ENCODE results near the gene PKIB.

PKIB gene

DNA sequence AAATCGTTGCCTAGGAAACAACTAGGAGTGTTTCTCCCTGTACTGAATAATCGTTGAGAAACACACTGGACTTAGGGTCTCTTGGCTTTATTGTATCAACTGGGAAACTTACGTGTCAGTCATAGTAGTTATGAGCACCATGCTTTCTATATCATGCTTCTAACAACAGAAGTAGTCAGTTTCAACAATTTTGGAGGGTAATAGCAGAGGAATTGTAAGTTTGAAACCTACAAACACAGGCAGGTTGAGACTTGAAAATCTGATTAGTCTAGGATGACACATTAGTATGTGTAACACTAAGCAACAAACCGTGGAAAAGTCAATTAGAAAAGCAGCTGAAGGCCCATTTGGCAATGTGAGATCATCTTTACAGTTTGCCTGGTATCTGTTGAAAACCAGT is 125.4 kb downstream of the PKIB start:
- in situ Hi-C loops (cut with MboI; ENCODE audit: low sequenced_read_pairs), result loop anchor here (25.0 kb wide), 2 partner anchors 102 to 577 kb away; no protein-coding TSS in a partner anchor

DNA sequence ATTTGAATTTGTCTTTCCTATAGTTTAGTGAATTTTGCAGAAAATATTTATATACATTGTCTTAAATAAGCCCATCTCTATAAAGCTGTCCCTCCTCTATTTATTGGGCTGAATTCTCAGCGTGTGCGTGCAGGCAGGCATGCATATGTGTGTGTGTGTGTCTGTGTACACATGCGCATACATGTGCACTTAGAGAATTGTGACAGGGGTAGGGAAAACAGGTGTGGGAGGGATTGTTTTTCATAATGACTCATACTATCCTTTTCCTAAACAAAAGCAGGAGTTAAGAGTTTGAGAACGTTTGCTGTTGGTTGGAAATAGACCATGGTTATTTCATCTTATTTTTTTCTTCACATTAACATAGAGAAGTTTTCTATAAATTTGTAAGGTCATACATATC is 126.0 kb downstream of the PKIB start:
- in situ Hi-C loops (cut with MboI; ENCODE audit: low sequenced_read_pairs), result loop anchor here (25.0 kb wide), 2 partner anchors 101 to 576 kb away; no protein-coding TSS in a partner anchor

DNA sequence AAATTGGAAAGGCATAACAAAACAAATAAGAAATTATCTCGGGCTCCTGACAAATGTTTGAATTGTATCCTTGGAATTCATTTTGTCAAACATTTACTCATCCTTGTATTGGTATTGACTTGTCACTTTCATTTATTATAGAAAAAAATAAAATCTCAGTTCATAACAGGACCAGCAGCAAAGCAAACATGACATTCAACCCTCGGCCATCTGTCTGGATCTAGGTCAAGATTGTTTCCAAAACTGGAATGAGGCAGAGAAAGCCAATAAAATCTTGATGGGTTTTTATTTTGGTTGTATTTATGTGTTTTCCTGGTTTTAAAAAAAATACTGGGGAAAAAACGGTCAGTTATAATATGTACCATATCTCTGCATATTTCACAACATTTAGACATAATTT is 126.4 kb downstream of the PKIB start:
- in situ Hi-C loops (cut with MboI; ENCODE audit: low sequenced_read_pairs), result loop anchor here (25.0 kb wide), 2 partner anchors 101 to 576 kb away; no protein-coding TSS in a partner anchor

DNA sequence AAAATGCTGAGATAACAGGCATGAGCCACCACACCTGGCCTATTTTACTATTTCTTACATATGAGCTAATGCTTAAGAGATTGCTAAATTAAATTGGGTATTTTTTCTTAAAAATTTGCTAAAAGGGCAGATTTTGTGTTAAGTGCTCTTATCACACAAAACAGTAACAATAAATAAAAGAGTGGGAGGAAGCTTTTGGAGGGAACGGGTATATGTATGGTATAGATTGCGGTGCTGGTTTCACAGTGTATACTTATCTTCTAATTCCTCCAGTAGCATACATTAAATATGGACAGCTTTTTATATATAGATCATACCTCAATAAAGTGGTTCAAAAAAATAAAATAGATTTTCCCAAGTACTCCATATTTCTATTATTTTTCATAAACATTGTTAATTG is 129.9 kb downstream of the PKIB start:
- in situ Hi-C loops (cut with MboI; ENCODE audit: low sequenced_read_pairs), result loop anchor here (25.0 kb wide), 2 partner anchors 97 to 572 kb away; no protein-coding TSS in a partner anchor

DNA sequence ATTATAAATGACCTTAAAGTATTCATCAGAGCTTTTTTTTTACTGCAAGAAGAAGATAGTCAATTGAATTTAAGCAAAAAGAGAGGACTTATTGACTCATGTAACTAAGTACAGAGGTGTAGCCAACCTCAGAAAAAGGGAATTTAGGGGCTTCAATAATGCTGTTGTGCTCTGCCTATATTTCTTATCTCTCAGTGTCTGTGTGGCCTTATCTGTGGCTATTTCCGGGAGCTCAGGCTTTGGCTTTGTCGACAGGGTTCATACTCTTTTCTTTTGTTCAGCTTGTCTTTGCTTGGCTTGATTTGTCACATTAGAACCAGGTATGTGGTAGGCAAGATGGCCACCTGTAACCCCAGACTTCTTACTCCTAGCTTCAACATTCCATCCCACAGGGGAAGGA is 130.7 kb downstream of the PKIB start:
- in situ Hi-C loops (cut with MboI; ENCODE audit: low sequenced_read_pairs), result loop anchor here (25.0 kb wide), 2 partner anchors 96 to 571 kb away; no protein-coding TSS in a partner anchor

DNA sequence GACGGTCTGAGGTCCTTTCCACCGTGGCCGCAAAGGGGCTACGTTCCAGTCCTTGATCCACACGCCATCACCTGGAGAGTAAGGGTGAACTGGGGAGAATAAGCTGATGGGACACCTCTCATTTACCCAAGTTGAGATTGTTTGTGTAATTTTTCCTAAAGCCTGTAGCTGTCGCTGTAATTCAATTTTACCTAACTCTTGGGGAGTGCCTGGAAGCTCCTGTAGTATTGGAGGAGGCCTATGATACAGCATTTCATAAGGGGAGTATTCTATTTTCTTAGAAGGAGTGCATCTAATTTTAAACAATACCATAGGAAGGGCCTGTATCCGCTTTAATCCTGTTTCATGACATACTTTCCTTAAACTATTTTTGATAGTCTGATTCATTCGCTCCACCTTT is 134.0 kb downstream of the PKIB start:
- in situ Hi-C loops (cut with MboI; ENCODE audit: low sequenced_read_pairs), result loop anchor here (25.0 kb wide), 2 partner anchors 93 to 568 kb away; no protein-coding TSS in a partner anchor

DNA sequence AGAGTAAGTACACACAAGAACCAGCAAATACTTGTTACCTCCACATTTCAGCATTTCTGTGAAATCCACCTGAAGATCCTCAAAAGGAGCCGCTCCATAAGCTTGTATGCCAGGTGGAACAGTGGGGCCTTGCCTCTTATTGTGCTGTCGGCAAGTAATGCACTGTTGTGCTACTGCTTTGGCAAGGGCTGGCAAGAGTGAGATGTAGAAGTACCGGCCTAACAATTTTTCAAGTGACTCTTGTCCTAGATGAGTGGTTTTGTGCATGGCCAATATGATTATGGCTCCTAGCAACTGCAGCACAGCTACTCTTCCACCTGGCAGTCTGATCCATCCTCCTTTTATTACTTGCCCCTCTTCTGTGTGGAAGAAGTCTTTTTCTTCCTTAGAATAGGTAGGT is 134.7 kb downstream of the PKIB start:
- in situ Hi-C loops (cut with MboI; ENCODE audit: low sequenced_read_pairs), result loop anchor here (25.0 kb wide), 2 partner anchors 92 to 567 kb away; no protein-coding TSS in a partner anchor

DNA sequence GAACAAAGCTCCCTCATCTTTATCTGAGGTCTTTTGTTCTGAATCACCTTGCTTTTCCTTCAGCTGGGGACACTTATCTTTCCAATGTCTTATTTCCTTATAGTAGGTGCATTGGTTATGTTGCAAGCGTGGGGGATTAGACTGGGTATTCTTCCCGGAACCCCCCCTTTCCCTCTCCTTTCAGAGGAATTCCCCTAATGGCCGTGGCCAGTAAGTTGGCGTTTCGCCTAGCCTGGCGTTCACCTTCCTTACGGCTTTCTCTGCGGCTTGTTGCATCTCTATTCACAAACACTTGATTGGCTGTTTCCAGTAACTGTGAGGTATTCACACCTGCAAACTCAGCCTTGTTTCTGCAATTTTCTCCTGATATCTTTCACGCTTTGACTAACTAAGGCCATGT is 136.5 kb downstream of the PKIB start:
- in situ Hi-C loops (cut with MboI; ENCODE audit: low sequenced_read_pairs), result loop anchor here (25.0 kb wide), 2 partner anchors 91 to 566 kb away; no protein-coding TSS in a partner anchor

DNA sequence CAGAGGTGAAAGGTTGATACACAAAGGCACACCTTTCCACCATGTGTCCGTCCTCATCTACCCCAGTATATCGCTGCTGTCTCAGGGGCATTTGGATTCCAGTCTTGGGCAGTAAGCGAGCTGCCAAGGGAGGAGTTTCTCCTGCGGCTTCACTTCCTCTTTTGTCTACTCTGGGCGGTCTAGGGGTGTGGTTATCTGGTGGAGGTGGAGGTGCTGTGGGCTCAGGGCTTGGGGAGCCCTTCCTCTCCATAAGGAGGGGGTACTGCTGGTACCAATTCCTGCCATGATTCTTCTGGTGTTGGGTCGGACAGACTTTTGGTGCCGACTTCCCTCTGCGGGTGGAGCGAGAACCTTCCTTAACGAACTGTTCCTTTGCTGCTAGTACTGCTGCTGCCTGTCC is 137.4 kb downstream of the PKIB start:
- in situ Hi-C loops (cut with MboI; ENCODE audit: low sequenced_read_pairs), result loop anchor here (25.0 kb wide), 2 partner anchors 90 to 565 kb away; no protein-coding TSS in a partner anchor

DNA sequence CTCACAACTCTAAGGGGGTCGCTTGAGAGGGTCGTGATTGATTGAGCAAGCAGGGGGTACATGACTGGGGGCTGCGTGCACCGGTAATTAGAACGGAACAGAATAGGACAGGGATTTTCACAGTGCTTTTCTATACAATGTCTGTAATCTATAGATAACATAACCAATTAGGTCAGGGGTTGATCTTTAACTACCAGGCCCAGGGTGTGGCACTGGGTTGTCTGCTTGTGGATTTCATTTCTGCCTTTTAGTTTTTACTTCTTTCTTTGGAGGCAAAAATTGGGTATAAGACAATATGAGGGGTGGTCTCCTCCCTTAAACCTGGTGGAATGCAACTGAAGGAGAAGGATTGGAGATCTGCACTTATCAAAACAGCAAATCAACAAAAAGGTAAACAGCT is 138.7 kb downstream of the PKIB start:
- in situ Hi-C loops (cut with MboI; ENCODE audit: low sequenced_read_pairs), result loop anchor here (25.0 kb wide), 2 partner anchors 88 to 563 kb away; no protein-coding TSS in a partner anchor

DNA sequence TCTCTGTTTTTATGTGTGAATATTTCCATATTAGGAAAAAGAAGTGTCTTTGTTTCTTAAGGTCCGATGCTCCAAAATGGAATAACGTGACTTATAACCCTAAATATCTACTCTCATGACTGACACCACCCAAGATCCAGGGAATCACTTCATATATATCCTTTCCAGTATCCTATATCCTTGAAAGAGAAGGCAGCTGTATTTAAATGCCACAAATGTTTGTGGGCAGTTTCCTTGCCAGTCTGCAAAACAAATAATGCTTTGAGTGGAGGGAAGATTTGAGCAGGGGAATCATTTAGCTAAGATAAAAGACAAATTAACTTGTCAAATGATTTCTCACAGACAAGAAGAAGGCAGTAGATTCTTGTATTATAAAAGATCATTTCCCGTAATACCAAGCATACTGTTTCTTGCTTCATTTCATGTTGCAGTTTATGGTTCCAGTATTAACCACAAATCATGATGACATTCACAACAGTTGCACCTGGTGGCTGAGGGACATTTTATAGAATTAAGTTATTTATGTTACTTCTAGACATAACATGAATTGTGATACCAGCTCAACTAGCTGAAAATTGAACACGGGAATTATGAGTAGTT is 139.3 kb downstream of the PKIB start:
- in situ Hi-C loops (cut with MboI; ENCODE audit: low sequenced_read_pairs), result loop anchor here (25.0 kb wide), 2 partner anchors 88 to 563 kb away; no protein-coding TSS in a partner anchor

DNA sequence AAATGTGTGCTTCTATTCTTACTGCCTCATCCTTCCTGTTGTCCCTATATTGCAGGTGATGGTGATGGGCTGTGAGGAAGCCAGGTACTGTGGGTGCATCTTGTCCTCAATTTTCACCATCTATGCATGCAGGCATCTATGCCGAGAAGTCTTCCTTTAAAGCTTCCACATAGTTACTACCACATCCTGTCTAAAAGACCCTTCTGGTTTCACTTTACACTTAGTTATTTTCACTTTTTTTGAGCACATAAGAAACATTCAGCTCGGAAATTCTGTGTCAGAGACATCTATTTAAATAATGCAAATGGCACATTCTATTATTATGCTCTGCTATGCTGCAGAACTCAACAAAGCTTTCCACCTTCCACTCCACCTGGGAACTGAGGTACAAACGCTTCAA is 141.1 kb downstream of the PKIB start:
- in situ Hi-C loops (cut with MboI; ENCODE audit: low sequenced_read_pairs), result no loop called here

DNA sequence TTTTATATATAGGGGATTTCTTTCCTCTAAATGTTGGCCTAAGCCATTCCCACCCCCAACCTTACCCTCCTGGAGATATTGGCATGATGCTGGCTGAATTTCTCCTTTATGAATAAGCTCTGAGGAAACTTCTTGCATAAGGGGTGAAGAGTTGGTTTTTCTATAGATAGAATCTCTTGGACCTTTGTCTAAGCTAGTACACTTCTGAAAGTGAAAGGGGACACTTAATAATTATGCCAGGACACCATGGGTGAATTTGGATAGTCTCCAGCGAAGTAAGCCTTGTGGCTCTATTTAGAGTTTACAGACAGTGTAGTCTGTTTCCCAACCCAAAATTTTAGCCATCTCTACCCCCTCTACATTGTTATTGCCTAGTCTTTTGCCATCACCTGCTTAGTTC is 142.3 kb downstream of the PKIB start:
- in situ Hi-C loops (cut with MboI; ENCODE audit: low sequenced_read_pairs), result no loop called here

DNA sequence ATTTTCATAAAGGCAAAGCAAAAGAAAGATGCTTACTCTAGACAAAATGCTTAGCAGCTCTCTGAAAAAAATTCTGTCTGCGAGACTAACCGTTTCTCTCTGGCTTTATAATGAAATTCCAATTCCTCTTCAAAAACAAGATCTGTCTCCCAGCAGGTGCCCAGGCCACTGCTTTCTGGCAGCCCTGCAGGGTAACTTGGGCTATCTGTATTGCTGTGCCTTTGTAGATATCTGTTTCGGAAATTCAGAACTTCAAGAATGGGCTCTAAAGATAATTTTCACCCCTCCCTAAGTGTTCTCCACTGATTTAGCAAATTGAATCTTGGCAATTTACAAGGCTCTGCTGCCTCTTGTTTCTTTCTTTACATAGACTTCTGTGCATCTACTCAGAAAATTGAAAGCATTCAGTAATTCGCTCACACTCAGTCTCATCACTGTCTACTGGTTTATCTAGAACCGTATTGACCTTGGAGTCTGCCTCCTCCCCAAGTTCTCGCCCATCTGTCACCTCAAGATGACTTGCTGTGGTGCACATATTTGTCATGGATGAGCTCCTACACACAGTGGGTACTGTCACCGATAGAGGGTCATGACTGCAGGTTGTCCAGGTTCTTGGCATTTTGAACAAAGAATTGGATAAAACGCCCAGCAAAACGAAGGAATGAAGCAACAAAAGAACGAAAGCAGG is 142.9 kb downstream of the PKIB start:
- in situ Hi-C loops (cut with MboI; ENCODE audit: low sequenced_read_pairs), result no loop called here

DNA sequence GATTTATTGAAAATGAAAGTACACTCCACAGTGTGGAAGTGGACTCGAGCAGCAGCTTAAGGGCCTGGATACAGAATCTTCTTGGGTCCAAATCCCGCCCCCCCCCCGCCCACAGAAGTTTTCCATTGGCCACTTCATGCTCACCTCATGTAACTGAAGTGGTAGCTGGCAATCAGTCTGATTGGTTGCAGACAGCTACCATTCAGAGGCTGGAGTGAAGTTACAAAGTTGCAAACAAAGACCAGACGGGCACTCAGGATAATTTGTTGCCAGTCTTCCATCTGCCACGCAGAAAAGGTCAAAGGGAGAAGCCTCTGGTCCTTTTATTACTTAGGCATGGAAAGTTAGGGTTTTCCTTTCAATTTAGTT is 143.5 kb downstream of the PKIB start:
- in situ Hi-C loops (cut with MboI; ENCODE audit: low sequenced_read_pairs), result no loop called here

DNA sequence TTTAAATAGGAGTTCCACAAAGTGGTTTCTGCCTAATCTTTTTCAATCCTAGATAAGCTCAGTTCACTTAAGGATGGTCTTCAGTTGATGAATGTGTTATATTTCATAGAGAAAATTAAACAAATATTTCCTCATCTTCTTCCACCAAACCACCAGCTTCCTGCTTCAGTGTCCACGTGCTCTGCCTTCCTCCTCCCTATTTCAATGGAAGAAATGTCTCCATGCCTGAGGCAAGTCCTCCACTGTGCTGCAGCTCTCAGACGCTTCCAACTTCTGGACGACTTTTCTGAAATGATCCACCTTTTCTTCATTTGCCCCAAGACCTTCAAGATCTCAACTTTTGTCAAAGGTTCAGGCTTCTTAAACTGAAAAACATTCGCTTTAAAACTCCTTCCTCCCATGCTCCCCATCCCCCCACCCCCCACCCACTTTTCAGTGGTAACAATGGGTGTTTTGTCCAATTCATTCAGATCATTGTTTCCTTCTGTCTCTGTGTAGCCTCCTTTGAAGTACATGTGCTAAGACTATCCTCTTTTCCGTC is 144.1 kb downstream of the PKIB start:
- in situ Hi-C loops (cut with MboI; ENCODE audit: low sequenced_read_pairs), result no loop called here

DNA sequence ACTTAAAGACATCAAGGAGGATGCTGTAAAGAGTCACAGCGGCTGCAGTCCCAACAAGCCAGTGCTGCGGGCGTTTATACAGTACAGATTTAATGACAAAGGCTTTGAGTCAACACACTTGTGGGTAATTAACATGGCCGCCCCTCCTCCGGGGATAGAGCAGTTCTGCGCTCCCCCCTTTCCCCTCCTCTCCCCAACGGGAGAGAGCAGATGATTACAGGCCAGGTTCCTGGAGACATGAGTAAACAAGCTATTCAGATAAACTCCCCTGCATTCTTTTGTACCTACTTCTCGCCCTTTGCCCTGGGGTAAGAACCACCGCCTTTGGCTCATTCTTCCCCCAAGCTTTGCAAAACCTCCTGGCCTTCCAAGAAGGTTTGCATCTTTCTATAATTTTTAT is 145.7 kb downstream of the PKIB start:
- in situ Hi-C loops (cut with MboI; ENCODE audit: low sequenced_read_pairs), result no loop called here

DNA sequence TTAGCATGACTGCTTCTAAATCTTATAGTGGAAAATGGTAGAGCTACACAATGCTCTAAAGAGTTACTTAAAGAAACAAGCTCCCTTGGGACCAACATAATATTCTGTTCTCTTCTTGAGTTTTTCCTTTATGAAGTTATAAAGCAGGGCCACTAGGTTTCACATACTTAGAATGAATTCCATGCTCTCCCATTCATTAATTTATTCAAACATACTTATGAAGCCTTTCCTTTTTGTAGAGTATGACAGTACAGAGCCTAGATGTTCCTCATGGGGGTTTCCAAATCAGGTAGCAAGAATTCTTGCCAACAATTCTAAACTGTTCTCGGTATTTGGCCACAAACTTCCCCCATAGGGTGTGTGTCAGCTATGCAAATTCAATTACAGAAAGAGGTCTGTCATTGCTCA is 148.7 kb downstream of the PKIB start:
- in situ Hi-C loops (cut with MboI; ENCODE audit: low sequenced_read_pairs), result no loop called here

DNA sequence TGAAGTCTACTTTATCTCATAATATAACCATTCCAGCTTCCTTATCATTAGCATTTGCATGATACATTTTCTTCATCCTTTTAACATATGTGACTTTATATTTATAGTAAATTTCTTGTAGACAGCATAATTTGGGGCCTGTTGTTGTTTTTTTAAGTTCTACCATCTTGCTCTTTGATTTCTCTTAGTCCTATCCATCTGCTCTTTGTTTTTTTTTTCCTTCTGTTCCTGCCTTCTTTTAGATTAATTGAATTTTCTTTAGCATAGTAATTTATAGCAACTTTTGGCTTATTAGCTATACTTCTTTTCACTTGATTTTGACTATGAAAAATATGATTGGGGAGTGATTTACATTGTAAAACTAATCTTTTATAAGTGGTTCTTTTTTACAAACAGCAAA is 150.1 kb downstream of the PKIB start:
- in situ Hi-C loops (cut with MboI; ENCODE audit: low sequenced_read_pairs), result no loop called here

DNA sequence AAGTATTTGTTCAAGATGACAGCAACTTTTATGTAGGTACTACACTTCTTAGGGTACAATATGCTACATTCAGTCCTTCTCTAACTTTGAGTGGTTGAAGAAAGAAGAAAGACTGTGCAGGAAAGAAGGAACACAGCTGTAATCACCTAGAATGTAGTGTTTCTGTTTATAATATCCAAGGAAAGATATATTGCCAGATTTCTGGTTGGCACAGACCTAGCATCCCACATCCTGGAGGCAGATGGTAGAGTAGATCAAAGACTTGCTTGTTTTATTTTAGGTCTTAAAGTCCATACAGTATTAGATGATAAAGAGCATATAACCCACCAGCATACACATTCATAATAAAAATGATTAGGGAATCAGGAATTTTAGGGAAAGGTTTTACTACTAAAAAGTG is 156.1 kb downstream of the PKIB start:
- in situ Hi-C loops (cut with MboI; ENCODE audit: low sequenced_read_pairs), result no loop called here

DNA sequence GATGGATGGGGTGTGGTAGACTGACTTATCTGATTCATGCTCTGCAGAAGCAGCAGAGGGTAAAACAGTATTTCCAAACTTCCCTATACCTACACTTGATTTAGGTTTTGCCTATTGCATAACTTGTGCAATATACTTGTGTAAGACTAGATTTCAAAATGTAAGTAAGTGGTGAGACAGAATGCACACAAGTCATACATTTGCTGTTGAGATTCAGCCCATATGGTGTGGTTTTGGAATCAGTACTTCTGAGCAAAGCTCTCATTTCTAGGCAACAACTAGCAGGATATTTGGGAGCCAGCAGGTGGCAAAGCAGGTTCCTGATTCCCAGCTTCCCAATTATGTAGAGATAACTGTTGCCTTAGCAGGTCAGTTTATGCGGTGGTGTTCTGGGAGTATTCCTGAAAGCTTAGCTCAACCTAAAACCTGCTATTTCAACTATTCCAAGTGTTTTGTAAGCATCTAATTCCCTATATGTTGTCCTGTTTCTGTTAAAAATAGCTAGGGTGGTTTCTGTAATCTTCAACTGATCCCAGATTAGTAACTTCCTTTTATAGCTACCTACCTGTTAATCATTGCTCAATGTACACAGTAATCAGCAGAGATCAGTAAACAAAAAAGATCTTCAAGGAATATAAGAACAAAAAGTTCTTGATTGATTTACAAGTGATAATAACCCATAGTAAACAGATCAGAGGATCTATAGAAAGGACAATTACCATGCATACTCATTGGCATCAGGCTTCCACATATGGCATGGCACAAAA is 160.8 kb downstream of the PKIB start:
- in situ Hi-C loops (cut with MboI; ENCODE audit: low sequenced_read_pairs), result no loop called here
